Effector CD8-positive, alpha-beta T cell (primary cell): Measurements from ENCODE around the gene CDPF1.

ENCODE experiments used
- DNase-seq: peaks from one replicate; lab custom pipeline; 2025; lab: John Stamatoyannopoulos, UW

Gene CDPF1

GRCh38 chr22:46256358-46256958 lies 6.4 kb upstream of the CDPF1 start:
- DNase-seq = no peak

DNA sequence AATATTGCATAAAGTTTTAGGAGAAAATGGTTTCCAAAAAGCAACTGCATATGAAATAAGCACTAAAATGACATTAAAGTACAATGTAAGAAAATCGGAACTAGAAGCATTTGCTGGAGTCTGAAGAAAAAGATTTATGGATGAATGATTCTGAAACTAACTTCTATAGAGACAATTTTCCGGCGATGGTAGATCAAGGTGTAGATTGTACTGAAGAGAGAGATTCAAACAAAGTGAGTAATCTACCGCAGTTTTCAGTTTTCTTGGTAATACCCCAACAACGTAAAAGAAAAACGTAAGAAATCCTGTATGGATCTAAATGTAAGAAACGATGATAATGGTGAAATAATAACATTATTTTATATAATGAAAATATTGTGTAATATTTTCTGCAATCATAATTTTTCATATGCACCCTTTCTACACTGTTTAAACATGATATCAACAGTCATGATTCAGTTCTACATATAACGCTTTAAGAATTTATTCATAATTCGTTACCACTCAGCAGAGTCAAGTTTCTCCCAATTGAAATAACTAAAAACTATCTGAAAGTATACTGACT lies 1.8 kb upstream of the CDPF1 start:
- DNase-seq = no peak

DNA sequence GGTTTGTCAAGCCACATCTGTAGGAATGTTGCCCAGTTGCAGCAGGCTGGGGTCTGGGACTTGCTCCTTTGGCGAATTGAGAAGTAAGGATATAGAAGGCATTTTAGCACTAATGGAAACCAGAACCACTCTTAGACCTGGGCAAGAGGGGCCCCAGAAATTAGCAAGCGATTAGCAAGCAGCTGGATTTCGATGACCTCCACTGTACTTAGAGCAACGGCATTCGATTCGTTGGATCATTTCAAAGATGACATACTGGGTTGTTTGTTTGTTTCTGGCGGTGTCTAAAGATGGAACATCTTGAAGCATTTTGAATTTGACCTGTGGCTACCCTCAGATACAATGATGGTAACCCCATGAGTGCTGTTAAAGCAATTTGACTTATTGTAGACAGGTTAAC lies 1.2 kb upstream of the CDPF1 start:
- no peak for DNase-seq

DNA sequence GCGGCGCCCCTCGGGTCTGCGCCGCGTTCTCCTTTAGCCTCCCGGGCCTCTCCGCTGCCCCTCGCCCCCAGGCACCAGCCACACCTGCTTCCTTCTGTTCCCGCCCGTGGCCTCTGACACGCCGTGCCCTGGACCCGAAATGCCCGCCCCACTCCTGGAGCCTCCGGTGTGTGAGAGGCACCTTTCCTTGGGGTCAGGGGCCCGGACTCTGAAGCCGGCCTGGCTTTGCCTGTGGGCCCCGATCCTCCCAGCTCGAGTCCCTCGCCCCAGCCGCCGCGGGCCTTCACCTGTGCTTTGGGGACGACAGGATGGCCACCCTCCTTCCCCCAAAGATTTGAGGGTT lies 661 bp upstream of the CDPF1 start:
- no peak for DNase-seq

DNA sequence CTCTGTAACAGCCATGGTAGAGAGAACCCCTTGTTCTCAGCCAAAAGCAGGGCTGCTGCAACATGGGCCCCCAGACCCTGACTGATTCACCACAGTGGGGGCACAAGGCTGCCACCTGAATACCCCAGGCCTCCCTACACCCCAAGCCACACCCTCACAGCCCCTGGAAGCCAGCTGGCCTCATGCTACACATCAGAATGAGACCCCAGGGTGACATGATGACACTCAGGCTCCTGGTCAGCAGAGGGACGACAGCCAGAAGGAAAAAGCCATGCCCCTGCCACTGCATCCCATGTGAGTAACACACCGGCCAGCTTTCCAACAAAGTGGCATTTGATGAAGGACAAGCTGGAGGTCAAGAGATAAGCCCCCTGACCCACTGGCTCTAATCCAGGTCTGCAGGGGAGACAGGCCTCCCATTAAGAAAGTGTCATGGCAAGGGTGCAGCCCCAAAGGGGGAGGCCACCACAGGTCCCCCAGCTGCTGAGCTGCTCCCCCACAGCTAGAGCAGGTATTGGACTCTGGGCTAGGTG lies 2.6 kb downstream of the CDPF1 start:
- no peak for DNase-seq

GRCh38 chr22:46246178-46246577 lies 3.9 kb downstream of the CDPF1 start:
- no peak for DNase-seq

GRCh38 chr22:46245511-46245910 lies 4.6 kb downstream of the CDPF1 start:
- no peak for DNase-seq

- no peak for DNase-seq
Measured at GRCh38 chr22:46244771-46245170, 5.3 kb downstream of the CDPF1 start.

DNA sequence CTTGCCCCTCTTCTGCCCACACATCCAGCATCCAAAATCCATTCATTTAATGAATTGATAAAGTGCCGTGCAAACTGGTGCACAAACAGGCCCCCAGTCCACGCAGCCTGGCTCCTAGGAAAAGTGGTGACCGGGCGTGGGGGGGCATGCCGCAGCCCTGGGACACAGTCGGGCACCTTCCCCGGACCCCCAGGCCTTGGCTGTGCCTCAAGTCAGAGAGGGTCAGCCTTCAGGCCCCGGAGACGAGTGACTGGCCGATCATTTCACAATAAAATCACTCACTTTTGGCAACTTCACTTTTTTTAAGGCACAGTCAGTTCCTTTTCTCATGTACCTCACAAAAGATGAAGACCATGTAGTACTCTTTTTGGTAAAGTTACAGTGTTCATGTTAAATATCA lies 8.0 kb downstream of the CDPF1 start:
- DNase-seq = no peak

DNA sequence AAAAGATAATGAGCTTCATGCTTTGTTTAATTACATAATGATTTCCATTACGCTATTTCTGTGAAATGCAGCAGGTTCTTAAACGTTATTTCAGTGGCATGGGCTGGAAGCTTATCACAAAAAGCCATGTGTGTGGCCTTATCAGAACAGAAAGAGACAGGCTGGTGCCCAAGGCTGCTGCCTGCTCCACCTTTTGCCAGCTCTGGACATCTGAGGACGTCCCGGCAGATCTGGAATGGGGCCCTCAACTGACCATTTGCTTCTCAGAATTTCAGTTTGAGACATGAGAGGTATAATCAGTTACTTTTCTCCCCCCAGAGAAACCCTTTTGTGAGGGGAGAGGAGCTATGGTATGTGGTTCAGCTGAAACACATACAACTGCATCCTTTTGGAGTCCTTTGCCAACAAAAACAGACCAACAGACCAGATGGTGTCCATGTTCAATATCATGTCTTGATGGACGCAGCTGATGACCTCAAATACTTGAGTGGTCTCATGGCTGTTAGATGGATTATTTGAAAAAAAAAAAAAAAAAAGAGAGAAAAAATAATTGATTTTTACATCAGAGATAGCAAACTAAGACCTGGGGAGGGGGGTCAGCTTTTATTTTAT lies 8.6 kb downstream of the CDPF1 start:
- no peak for DNase-seq

GRCh38 chr22:46240907-46241306 lies 9.2 kb downstream of the CDPF1 start:
- DNase-seq = no peak

- no peak for DNase-seq
Measured at GRCh38 chr22:46240506-46240905, 9.6 kb downstream of the CDPF1 start.

GRCh38 chr22:46240073-46240472 lies 10.0 kb downstream of the CDPF1 start:
- DNase-seq = no peak

DNA sequence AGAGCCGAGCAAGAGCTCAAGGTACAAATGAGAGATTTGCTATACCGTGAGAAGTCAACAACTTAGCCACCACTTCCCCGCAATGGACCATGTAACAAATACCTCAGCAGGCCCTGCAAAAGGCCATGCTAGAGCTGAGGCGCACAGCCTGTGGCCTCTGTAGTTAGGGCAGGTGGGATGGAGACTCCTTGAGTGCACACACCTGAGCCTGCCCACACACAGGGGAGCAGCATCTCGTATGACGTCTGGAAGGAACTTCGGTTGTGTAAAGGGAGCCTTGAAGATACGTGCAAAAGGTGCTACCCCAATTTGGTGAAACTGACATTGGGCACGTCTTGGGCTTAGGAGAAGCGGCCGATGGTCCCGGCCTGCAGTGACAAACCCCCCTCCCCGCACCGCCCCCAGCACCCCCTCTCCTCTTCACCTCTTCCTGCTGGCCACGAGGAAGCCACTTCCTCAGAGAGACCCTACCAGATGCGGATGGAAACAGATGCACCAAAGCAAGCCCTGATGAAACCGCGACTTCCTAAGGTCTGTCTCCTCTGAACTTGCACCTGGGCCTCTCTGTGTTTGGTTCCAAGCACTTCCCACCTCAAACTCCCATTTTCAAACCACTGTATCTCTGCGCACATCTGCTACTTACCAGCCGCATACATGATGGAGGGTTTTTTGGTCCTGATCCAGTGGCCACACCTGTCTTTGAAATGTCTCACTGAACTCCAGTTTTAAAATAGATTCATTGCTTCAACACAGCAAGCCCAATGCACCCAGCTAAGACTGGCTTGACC lies 10.6 kb downstream of the CDPF1 start:
- no peak for DNase-seq

- no peak for DNase-seq
Measured at GRCh38 chr22:46238541-46238940, 11.6 kb downstream of the CDPF1 start.

DNA sequence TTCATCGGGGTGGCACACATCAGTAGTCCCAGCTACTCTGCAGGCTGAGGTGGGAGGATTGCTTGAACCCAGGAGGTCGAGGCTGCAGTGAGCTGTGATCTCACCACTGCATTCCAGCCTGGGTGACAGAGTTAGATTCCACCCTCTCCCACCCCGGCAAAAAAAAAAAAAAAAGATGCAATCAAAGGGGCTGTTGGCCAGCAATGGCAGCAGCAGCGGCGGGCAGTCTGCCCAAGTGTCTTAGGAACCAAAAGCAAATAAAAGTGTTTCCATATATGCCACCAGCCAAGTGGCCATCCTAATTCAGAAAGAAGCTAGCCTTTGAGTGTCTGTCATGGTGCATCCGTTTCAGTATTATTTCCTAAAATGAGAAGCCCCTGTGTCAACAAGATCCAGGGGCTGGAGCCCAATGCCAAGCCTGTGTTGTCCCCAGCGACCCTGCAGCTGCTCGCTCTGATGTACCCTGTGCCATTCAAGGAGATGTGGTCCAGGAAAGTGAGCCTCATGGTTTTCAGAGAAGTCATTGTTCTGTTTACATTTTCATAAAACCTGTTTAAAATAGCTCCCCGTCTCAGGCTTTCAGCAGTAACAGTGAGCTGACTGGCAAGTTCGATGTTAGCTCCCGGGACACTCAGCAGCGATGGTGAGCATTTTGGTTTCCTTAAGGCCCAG lies 12.5 kb downstream of the CDPF1 start:
- no peak for DNase-seq

DNA sequence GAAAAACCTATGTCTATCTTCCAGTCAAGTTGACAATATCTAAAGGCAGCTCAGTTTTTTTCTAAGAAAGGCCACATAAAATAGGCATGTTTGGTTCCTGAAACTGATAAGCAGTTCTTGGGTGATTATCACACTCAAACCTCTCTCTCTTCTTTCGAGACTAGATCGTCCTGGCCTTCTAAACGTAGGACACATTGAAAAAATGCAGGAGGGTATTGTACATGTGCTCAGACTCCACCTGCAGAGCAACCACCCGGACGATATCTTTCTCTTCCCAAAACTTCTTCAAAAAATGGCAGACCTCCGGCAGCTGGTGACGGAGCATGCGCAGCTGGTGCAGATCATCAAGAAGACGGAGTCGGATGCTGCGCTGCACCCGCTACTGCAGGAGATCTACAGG lies 15.1 kb downstream of the CDPF1 start:
- no peak for DNase-seq

- no peak for DNase-seq
Measured at GRCh38 chr22:46233231-46233630, 16.9 kb downstream of the CDPF1 start.

DNA sequence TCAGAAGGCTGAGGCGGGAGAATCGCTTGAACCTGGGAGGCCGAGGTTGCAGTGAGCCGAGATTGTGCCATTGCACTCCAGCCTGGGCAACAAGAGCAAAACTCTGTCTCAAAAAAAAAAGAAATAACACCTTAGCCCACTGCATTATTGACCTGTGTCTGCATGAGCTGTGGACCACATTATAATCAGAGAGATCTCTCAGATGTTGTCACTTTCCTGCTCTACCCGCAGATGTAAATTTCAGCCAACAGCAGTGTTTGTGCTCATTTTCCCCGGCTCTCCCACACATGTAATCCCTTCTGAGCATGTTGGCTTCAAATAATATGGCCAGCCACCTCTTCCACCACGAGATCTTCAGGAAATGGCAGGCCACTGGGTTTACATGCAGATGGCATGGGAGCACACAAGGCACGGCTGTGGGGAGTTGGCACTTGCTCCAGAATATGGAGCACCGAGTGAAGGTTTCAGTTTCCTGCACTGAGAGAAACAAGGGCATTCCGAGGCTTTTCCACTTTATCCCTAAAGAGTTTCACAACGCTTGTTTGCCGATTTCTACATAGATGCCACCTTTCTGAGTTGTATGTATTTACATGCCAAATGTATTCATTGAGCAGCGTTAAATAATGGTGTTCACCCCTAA lies 19.7 kb downstream of the CDPF1 start:
- no peak for DNase-seq

DNA sequence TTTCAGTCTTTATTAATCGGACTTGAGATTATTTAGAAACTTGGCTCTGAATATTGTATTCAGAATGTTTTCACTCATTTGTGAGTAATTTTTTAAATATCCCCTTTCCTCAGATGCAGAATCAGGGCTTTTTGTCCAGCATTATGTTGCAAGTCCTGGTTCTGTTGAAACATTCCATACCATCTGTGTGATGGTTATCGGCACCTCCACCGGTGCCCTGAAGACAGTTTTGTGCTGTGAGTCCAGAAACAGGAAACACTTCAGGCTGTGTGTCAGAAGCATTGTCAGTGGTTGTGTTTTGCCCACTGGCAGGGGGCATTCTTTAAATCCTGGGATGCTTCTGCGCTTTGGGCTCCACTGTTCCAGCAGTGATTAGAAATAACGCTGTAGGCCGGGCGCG lies 20.4 kb downstream of the CDPF1 start:
- DNase-seq = no peak

DNA sequence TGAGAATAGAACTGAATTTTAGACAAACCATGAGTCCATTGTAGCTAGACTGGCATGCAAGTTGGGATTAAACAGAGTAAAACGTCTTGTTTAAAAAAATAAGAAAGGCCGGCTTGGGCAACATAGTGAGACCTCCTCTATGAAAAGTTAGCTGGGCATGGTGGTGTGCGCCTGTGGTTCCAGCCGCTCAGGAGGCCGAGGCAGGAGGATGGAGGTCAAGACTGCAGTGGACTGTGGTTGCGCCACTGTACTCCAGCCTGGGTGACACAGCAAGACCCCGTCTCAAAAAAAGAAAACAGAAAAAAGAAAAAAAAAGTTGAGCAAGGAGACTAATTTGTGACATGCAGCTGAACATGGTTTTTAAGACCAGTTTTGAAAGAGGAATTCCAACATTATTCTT lies 23.5 kb downstream of the CDPF1 start:
- no peak for DNase-seq

DNA sequence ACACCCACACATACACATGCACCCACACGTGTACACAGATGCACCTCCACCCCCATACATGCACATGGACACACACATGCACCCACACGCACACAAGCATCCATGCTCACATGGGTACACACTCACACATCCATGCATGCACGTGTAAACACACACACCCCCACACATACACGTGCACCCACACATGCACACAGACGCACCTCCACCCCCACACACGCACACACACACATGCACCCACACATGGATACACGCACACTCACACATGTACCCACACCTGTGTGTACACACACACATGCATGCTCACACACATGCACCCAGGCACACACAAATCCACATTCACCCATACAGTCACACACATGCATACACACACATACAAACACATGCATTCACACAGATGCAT lies 24.5 kb downstream of the CDPF1 start:
- DNase-seq = no peak
